DND-41 (cell line): ENCODE results near the gene GALR3.

Experiments used
- ATAC-seq: fragments of 200-7000 bp; cut with Tn5 transposase; 3 replicates; pipeline ENCODE4 v1.9.1; 2021; ENCODE audit warnings: low read depth; ENCODE audit not compliant: insufficient read depth
- DNase-seq: peaks from one replicate; pipeline ENCODE4 v3.0.0-alpha.2; 2020
- H2AFZ ChIP-seq: 2 replicates; pipeline ENCODE4 v1.6.0; 2012; ENCODE audit warnings: low read depth, low read length
- H3K27ac ChIP-seq: 2 replicates; pipeline ENCODE4 v1.5.1; 2012; ENCODE audit warnings: low read length, inconsistent platforms
- H3K27me3 ChIP-seq: fragments of 200-600 bp; sonication (generic); 2 replicates; pipeline ENCODE4 v1.6.0; 2012; ENCODE audit warnings: low read length, mild to moderate bottlenecking, inconsistent platforms; ENCODE audit not compliant: insufficient read depth, poor library complexity
- H3K36me3 ChIP-seq: 2 replicates; pipeline ENCODE4 v1.5.1; 2012; ENCODE audit warnings: low read length, inconsistent platforms; ENCODE audit not compliant: insufficient read depth
- H3K4me1 ChIP-seq: 2 replicates; pipeline ENCODE4 v1.5.1; 2012; ENCODE audit warnings: mild to moderate bottlenecking, low read length; ENCODE audit not compliant: insufficient read depth
- H3K4me2 ChIP-seq: 2 replicates; pipeline ENCODE4 v1.6.0; 2012; ENCODE audit warnings: mild to moderate bottlenecking, moderate library complexity, low read length, inconsistent platforms; ENCODE audit not compliant: insufficient read depth
- H3K4me3 ChIP-seq, 2 experiments: fragments of 200-600 bp in 1 of 2; shearing (Covaris generic) in 1 of 2; 2 replicates each; pipeline ENCODE4 v1.5.1; 2012 to 2016; ENCODE audit warnings: inconsistent platforms in 2 of 2, low read length in 2 of 2, mild to moderate bottlenecking in 2 of 2, low read depth in 1 of 2, moderate library complexity in 1 of 2
- H3K79me2 ChIP-seq: 2 replicates; pipeline ENCODE4 v1.6.0; 2012; ENCODE audit warnings: low read length, inconsistent platforms; ENCODE audit not compliant: insufficient read depth
- H3K9ac ChIP-seq: 2 replicates; pipeline ENCODE4 v1.6.0; 2012; ENCODE audit warnings: low read depth, mild to moderate bottlenecking, inconsistent platforms, low read length, moderate library complexity
- H3K9me3 ChIP-seq: 2 replicates; pipeline ENCODE4 v1.5.1; 2012; ENCODE audit warnings: low read length, moderate library complexity, mild to moderate bottlenecking, inconsistent platforms; ENCODE audit not compliant: insufficient read depth, severe bottlenecking
- H4K20me1 ChIP-seq: 2 replicates; pipeline ENCODE4 v1.6.0; 2012; ENCODE audit warnings: low read length; ENCODE audit not compliant: insufficient read depth
- EZH2 ChIP-seq: IDR thresholded peaks from 3 replicates; pipeline ENCODE4 v1.6.1; 2012; ENCODE audit warnings: borderline replicate concordance, low read depth, mild to moderate bottlenecking, moderate library complexity, low read length, inconsistent platforms; ENCODE audit not compliant: severe bottlenecking
- TF ChIP-seq, protein P1 (sequence below): IDR thresholded peaks from 2 replicates; pipeline ENCODE4 v1.5.1; 2012; ENCODE audit warnings: borderline replicate concordance, low read length, moderate library complexity, mild to moderate bottlenecking; ENCODE audit not compliant: poor library complexity, severe bottlenecking; ENCODE audit errors: extremely low read depth

The GALR3 gene

DNA sequence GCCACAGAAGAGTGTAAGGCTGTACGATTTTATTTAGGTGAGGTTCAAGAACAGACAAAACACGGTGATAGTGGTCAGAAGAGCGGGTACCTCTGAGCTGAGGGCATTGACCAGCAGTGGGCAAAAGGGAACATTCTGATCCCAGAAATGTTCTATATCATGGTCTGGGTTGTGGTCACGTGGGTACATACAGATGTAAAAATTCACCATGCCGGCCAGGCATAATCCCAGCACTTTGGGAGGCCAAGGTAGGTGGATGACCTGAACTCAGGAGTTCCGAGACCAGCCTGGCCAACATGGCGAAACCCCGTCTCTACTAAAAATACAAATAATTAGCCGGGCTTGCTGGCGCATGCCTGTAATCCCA lies 46.6 kb upstream of the GALR3 start:
- TF ChIP-seq, protein P1, sequence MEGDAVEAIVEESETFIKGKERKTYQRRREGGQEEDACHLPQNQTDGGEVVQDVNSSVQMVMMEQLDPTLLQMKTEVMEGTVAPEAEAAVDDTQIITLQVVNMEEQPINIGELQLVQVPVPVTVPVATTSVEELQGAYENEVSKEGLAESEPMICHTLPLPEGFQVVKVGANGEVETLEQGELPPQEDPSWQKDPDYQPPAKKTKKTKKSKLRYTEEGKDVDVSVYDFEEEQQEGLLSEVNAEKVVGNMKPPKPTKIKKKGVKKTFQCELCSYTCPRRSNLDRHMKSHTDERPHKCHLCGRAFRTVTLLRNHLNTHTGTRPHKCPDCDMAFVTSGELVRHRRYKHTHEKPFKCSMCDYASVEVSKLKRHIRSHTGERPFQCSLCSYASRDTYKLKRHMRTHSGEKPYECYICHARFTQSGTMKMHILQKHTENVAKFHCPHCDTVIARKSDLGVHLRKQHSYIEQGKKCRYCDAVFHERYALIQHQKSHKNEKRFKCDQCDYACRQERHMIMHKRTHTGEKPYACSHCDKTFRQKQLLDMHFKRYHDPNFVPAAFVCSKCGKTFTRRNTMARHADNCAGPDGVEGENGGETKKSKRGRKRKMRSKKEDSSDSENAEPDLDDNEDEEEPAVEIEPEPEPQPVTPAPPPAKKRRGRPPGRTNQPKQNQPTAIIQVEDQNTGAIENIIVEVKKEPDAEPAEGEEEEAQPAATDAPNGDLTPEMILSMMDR = no peak
- no peak for TF ChIP-seq EZH2
- no peak for ATAC-seq
- no peaks in the 10 kb centered on the region for H3K27me3 ChIP-seq
- H3K9me3 ChIP-seq = no peaks in the 10 kb centered on the region
- H3K4me2 ChIP-seq = no peak overlapping the region
- no peak overlapping the region for H2AFZ ChIP-seq
- H3K4me3 ChIP-seq = no peak overlapping the region
- H3K27ac ChIP-seq = no peak overlapping the region
- no peaks in the 10 kb centered on the region for H3K4me1 ChIP-seq
- H3K9ac ChIP-seq = no peak overlapping the region
- no peak for DNase-seq
- no peaks in the 10 kb centered on the region for H3K79me2 ChIP-seq
- peaks cover 35% of the 10 kb centered on the region for H3K36me3 ChIP-seq
- 0 out of 2 replicates have a peak, but pooled peaks cover 6% of the 10 kb centered on the region for H4K20me1 ChIP-seq

- no peaks in the 10 kb centered on the region for H3K27me3 ChIP-seq
- H3K27ac ChIP-seq = no peak overlapping the region
- H2AFZ ChIP-seq = no peak overlapping the region
- DNase-seq (no peak), ATAC-seq (no peak)
- 0 out of 2 replicates have a peak, but pooled peaks cover 6% of the 10 kb centered on the region for H4K20me1 ChIP-seq
- H3K79me2 ChIP-seq = no peaks in the 10 kb centered on the region
- H3K9ac ChIP-seq = no peak overlapping the region
- TF ChIP-seq, protein P1 = no peak
- TF ChIP-seq EZH2 = no peak
- H3K4me1 ChIP-seq = no peaks in the 10 kb centered on the region
- H3K4me3 ChIP-seq = no peak overlapping the region
- H3K9me3 ChIP-seq = no peaks in the 10 kb centered on the region
- H3K36me3 ChIP-seq = peaks cover 29% of the 10 kb centered on the region
- no peak overlapping the region for H3K4me2 ChIP-seq
Measured at GRCh38 chr22:37777122-37777687, 46.0 kb upstream of the GALR3 start.

DNA sequence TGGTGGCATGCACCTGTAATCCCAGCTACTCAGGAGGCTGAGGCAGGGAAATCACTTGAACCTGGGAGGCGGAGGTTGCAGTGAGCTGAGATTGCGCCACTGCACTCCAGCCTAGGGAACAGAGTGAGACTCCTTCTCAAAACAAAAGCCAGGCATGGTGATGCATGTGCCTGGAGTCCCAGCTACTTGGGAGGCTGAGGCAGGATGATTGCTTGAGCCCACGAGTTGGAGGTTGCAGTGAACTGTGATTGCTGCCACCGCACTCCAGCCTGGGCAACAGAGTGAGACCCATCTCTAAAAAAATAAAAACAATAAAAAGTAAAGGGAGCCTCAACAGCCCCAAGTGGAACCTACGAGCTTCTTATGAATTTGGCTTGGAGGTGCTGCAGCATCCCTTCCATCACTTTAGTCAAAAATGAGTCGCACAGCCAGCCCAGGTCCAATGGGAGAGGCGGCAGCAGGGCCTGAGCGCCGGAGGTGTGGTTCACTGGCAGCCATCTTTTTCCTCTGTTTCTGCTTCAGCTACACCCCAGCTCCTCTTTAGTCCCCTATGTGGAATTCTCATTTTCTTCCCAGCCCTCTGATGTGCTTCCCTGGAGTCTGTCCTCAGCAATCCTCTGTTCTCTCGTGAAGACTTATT lies 44.7 kb upstream of the GALR3 start:
- Histone ChIP-seq H3K9ac (no peak overlapping the region), H3K27me3 (no peaks in the 10 kb centered on the region), H3K4me1 (no peaks in the 10 kb centered on the region), H2AFZ (no peak overlapping the region), H3K27ac (no peak overlapping the region), H3K9me3 (no peaks in the 10 kb centered on the region), H4K20me1 (0 out of 2 replicates have a peak, but pooled peaks cover 5% of the 10 kb centered on the region), H3K79me2 (no peaks in the 10 kb centered on the region), H3K4me3 (no peak overlapping the region), H3K36me3 (peaks cover 16% of the 10 kb centered on the region), H3K4me2 (no peak overlapping the region)
- DNase-seq = no peak
- TF ChIP-seq, protein P1 = no peak
- no peak for TF ChIP-seq EZH2
- no peak for ATAC-seq
